HTR-8/SVneo (cell line): ENCODE data around the gene CAPN11.

Experiments used
- DNase-seq: peaks from one replicate; pipeline ENCODE4 v3.0.0; 2011; ENCODE audit warnings: low spot score, mixed read lengths; ENCODE audit not compliant: insufficient read length
- FAIRE-seq: peaks from 2 replicates; lab custom pipeline; 2011; peaks lifted over from hg19 to GRCh38; lab: Jason Lieb, UNC

CAPN11 gene

DNA sequence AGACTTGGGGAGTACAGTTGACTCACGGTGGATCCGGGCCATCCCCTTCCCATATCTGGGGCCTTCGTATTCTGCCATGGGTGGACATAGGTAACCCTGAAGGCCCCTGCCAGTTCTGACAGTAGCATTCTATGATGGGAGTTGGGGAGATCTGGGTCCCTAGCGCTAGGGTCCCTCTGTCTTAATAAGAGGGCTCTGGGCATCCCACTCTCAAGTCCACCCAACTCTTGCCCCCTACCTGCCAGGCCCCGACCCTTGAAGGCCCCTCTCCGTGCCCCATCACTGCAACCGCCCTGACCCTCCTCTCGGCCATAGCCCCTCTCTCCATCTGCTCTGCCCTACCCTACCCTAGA lies 6.5 kb upstream of the CAPN11 start:
- no peak for DNase-seq
- no peak for FAIRE-seq

DNA sequence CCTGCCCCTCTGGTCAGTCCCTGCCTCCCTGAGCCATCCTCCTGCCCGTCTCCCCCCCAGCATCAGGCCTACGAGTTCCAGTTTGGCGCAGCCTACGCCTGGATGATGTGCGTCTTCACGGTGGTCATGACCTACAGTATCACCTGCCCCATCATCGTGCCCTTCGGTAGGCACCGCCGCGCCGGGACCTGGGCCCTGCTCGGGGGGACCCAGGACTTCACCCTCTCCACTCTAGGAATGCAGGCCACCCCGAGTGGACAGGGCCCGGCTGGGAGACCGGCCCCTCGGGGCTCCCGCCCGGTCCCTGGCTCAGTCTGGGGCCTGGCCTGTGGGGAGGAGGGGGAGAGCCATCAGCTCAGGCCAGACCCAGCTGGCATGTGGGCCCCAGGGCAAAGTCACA lies 6.1 kb upstream of the CAPN11 start:
- FAIRE-seq, result peak; percentile 68
- no peak for DNase-seq

DNA sequence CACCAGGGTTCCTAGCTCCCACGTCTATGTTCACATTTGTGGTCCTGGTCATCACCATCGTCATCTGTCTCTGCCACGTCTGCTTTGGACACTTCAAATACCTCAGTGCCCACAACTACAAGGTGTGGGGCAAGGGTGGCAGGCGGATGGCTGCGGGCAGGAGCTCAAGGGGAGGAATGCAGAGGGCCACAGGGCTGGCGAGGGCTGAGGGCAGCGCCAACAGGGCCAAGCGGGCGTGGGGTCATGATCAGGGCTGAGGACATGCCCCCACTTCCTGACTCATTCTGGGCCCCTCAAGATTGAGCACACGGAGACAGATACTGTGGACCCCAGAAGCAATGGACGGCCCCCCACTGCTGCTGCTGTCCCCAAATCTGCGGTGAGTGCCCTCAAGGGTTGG lies 4.6 kb upstream of the CAPN11 start:
- DNase-seq (no peak), FAIRE-seq (no peak)

DNA sequence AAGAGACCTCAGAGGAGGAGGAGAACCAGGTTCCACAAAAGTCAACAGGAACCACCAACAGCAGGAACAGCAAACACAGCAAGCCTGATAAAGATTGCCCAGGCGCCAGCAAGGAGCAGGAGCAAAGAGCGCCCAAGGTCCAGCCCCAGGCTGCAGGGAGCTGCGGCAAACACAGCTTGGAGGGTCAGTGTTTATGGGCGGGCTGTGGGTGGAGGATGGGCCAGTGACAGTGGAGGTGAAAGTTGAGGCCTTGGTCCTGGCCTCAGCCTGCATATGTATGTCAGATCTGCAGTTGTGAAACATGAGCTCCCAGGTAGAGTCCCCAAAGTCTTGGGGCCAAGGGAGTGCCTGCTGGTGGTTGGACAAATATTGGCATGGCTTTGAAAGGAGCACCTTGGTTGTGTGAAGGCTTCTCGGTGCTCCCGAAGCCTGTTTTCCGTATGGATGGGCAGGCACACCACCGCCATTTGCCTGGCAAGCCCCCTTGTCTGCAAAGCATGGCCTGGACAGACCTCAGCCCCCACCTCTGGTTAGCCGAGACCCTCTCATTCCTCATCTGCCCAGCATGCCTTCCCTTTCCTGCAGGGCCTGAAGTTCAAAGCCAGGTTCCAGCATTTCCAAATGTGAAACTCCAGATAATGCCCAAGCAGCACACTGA lies 2.0 kb upstream of the CAPN11 start:
- DNase-seq, result no peak
- no peak for FAIRE-seq

DNA sequence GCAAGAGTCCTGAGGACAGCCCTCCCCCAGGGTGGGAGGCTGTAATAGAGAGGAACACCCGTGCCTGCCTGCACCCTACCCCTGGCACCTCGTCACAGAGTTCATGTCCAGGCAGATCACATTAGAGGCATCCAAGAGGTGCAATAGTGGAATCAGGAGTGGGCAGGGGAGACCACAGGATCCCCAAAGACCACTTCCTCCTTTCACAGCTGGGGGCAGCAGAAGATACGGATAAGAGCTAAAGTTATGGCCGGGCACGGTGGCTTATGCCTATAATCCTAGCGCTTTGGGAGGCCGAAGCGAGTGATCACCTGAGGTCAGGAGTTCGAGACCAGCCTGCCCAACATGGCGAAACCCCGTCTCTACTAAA lies 1.5 kb upstream of the CAPN11 start:
- no peak for FAIRE-seq
- no peak for DNase-seq

DNA sequence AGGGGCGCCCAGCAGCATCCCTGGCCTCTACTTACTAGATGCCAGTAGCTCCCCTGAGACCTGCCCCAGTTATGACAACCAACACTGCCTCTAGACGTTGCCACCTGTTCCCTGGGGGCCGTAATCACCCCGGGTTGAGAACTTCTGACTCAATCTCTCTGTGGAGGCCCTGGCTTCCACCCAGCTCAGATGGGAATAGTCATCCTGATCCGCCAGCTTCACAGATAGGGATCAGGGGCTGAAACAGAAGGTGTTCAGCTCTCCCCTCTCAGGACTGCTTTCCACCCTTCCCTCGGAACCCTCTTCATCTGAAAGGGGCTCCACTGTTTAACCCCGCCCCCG lies 3.3 kb downstream of the CAPN11 start:
- DNase-seq (no peak), FAIRE-seq (no peak)

DNA sequence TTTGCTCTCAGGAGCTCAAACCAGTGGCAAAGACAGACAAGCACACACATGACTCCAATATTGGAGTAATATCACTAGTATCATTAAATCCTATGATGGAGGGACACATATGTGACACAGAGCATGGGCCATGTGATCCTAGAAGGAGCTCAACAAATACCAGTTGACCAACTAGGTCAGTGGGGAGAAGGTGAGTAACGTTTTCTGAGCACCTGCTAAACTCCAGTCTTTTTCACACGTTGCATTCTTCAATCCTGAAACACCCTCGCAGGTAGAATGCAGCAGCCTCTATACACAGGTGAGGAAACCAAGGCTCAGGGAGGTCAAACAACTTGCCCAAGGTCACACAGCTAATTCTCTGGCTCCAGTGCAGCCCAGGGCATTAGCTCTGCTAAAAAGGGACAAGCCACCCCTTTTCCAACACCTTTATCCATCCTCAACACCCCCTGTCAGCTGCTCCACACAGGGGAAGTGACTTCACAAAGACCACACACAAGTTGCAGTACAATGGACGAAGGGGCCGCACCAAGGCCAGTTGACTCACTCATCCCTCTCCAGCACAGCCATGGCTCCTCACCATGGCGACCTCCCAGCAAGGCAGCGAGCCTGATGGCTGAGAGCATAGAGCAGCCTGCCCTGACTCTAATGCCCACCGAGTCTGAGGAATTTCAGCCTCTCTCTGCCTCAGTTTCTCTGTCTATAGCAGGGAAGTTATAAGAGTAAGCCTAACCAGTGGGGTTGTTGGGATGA lies 4.4 kb downstream of the CAPN11 start:
- FAIRE-seq, result no peak
- no peak for DNase-seq

DNA sequence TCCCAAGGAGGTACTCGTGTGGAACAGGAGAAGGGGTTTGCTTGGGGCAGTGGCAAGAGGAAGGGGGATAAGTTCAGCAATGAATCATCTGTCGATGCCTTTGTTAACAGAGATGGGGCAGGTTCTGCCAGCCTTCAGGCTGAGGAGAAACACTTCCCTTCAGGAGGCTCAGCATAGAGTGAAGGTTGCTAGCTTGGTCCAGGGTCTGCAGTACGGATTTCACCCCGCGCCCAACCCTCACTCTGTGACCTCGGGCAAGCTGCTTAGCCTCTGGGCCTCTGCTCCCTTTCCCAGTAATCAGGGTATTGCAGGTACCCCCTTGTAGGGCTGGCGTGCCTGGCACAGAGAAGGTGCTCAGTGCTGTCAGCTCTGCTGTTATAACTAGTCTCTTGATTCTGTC lies 7.5 kb downstream of the CAPN11 start:
- FAIRE-seq (no peak), DNase-seq (no peak)

DNA sequence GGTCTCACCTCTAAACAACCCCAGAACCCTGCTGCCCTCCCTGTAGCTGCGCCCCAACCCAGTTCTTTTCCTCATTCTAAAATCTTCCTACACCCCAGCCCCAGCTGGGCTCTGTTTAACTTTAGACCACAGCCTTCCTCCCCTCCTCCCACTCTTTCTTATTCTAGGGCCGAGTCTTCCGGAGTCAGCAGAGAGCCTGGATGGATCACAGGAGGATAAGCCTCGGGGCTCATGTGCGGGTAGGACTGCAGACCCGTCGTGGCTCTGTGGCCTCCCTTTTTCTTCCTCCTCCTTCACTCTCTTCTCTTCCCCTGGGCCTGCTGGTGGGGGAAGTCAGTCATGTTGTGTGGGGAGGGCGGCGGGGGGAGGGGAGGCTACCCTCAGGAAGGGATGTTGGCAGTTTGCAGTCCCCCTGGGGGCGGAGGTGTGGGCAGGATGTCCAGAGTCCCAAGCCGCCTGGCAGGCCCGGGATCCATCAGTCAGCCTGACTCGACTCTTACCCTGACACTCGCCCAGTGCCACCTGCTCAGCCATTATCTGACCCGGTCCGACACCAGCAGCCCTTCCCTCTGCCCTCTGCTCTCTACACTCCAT lies 8.1 kb downstream of the CAPN11 start:
- FAIRE-seq, result no peak
- no peak for DNase-seq

DNA sequence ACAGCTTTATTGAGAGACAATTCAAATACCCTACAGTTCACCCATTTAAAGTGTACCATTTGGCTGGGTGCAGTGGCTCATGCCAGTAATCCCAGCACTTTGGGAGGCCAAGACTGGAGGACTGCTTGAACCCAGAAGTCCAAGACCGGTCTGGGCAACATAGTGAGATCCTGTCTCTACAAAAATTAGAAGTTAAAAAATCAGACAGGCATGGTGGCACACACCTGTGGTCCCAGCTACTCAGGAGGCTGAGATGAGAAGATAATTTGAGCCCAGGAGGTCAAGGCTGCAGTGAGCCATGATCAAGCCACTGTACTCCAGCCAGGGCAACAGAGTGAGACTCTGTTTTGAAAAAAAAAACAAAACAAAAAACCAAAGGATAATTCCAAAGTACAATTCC lies 8.9 kb downstream of the CAPN11 start:
- FAIRE-seq (no peak), DNase-seq (no peak)

DNA sequence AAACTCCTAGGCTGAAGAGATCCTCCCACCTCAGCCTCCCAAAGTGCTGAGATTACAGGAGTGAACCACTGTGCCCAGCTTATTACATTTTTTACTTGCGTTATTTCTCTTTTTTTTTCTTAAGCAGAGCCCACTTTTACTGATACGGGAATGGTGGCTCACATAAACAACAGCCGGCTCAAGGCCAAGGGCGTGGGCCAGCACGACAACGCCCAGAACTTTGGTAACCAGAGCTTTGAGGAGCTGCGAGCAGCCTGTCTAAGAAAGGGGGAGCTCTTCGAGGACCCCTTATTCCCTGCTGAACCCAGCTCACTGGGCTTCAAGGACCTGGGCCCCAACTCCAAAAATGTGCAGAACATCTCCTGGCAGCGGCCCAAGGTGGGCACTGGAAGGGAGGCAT lies 10.5 kb downstream of the CAPN11 start:
- no peak for DNase-seq
- no peak for FAIRE-seq

DNA sequence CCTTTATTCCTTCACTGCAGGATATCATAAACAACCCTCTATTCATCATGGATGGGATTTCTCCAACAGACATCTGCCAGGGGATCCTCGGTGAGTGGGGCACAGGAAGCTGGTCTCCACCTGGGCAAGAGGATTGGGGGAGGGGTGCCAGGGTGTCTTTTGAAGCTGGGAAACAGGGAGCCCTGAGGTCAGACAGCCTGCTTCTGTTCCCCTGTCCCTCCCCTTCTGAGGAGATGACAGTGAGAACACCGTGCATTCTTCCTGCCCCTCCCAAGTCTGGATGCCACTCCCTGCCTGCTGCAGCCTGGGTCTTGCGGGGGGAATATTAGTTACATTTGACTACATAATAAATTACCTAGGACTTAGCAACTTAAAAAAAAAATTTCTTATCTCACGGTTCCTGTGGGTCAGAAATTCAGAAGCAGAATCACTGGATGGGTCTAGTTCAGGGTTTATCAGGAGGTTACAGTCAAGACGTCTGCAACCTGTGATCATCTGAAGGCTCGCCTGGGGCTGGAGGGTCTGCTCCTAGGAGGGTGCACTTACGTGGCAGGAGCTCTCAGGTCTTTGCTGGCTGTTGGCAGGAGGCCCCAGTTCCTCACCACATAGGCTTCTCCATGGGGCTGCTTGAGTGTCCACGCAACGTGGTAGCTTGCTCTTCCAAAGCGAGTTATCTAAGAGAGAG lies 11.4 kb downstream of the CAPN11 start:
- no peak for FAIRE-seq

DNA sequence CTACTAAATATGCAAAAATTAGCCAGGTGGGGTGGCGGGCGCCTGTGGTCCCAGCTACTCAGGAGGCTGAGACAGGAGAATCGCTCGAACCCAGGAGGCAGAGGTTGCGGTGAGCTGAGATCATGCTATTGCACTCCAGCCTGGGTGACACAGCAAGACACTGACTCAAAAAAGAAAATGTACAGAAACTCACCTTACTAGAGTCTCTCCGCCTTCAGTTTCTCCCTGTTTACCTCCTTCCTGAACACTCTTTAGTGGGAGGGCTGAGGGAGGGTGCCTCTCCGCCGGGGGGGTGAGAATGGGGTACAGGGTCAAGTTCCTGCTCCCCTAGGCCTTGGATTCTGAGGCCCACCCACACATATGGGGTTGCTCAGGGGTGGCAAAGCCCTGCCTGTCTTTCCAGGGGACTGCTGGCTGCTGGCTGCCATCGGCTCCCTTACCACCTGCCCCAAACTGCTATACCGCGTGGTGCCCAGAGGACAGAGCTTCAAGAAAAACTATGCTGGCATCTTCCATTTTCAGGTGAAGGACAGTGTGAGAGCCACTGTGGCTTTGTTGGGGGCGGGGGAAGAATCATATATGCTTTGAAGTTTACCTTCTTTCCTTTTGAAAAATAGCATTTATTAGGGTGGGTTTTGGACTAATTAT lies 13.4 kb downstream of the CAPN11 start:
- DNase-seq, result no peak
- FAIRE-seq, result no peak

More for the DNA sequence above, 11.4 kb downstream of the CAPN11 start:
- no peak for DNase-seq

DNA sequence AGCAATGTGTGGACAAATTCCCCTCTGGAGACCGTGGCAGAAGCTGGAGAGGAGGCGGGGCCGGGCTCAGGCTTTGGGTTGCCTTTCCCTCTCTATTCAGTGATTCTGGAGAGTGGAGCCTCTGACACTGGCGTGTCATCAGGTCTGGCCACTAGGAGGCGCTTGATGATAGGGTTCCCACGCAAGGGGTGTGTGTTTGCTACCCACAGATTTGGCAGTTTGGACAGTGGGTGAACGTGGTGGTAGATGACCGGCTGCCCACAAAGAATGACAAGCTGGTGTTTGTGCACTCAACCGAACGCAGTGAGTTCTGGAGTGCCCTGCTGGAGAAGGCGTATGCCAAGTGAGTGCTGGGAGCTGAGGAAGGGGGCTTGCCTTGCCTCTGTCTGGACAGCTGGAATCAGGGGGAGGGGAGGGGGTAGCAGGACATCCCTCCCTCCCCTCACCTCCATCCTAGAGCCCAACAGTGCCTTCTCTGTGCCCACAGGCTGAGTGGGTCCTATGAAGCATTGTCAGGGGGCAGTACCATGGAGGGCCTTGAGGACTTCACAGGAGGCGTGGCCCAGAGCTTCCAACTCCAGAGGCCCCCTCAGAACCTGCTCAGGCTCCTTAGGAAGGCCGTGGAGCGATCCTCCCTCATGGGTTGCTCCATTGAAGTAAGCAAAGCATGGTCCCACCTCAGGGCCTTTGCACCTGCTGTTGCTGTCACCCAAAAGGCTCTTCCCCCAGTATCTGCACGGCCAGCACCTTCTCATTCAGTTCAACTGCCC lies 14.3 kb downstream of the CAPN11 start:
- DNase-seq, result peak; percentile 94
- peak; percentile 13 for FAIRE-seq

DNA sequence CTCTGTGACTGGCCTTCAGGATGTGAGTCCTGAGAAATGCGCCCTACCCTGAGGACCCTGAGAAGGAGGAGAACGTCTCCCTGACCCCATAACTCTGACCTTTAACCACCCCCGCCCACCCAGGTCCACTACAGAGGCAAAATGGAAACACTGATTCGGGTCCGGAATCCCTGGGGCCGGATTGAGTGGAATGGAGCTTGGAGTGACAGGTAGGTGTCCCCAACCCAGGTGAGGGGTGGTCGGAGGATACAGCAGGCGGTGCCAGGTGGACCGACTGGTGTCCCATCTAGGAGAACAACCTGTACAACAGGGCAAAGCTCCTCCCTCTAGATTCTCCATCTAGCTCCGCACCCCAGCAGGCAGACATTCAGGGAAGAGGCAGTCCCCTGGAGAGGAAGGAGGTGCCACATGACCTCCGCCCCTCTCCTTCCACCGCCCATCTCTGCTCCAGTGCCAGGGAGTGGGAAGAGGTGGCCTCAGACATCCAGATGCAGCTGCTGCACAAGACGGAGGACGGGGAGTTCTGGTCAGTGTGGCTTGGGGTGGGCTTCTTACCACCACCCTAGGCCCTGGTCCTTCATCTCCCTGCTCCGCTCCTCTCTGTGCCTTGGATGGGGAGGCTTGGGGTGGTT lies 17.6 kb downstream of the CAPN11 start:
- no peak for FAIRE-seq

DNA sequence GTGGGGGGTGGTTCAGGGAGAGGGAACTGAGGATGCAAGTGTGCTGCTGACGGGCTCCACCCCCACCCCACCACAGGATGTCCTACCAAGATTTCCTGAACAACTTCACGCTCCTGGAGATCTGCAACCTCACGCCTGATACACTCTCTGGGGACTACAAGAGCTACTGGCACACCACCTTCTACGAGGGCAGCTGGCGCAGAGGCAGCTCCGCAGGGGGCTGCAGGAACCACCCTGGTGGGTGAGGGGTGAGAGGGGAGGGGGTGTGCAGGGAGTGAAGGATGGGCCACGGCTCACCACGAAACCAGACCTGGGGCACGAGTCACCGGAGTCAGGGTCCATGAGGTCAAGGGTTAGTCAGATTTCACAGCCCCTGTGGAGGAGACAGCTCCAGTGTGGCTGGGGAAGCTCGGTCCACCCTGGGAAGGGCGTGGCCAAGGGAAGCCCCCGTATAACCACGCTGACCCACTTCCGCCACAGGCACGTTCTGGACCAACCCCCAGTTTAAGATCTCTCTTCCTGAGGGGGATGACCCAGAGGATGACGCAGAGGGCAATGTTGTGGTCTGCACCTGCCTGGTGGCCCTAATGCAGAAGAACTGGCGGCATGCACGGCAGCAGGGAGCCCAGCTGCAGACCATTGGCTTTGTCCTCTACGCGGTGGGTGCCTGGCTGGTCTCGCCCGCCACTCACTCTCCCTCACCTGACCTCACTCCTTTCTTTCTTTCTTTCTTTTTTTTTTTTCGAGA lies 18.3 kb downstream of the CAPN11 start:
- DNase-seq (no peak), FAIRE-seq (no peak)

More for the DNA sequence above, 17.6 kb downstream of the CAPN11 start:
- no peak for DNase-seq

DNA sequence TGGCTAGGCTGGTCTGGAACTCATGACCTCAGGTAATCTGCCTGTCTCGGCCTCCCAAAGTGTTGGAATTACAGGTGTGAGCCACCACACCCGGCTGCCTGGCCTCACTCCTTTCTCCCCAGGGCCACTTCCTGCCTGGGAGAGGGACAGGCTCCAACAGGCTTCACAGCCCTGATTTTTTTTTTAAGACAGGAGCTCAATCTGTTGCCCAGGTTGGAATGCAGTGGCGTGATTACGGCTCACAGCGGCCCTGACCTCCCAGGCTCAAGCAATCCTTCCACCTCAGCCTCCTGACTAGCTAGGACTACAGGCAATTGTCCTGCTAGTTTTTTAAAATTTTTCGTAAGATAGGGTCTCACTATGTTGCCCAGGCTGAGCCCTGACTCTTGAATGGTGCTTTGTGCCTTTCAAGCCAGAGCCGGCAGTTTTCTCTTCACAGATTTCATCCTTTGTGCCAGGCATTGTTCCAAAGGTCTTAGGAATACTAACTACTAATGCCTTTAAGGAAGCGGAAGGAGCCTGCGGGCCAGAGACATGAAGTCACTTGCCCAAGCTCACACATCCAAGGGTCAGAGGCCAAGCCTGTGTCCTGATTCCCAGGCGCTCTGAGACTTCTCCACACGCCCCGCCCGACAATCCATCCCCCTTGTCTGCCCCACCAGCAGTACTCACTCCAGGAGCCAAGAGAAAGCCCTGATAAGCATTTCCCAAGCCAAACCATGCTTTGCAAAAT lies 19.2 kb downstream of the CAPN11 start:
- DNase-seq (no peak), FAIRE-seq (no peak)

DNA sequence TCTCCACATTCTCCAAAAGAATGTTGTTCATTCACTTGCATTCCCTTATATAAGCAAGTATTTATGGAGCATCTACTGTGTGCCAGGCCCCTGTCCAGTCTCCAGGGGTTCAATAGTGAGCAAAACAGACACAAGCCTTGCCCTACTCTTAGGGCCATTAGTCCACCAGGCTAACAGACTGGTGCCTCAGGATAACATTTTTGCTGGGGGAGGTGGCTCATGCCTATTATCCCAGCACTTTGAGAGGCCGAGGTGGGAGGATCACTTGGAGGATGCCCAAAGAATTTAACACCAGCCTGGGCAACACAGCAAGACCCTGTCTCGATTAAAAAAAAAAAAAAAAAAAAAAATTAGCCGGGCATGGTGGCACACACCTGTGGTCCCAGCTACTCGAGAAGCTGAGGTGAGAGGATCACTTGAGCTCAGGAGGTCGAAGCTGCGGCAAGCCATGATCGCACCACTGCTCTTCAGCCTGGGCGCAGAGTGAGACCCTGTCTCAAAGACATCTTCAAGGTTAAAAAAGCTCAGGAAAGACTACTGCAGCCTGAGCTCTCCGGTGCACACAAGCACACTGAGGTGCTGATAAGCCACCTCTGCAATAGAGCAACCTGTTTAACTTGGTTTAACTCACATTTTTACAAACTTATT lies 19.9 kb downstream of the CAPN11 start:
- FAIRE-seq, result no peak
- DNase-seq, result no peak
